Measurements from ENCODE around the gene SLMAP. TPM values are rescaled to one million over a fixed set of nuclear protein-coding genes. Genes with fewer than 3 reads are reported as not detected.

SLMAP gene
- total RNA-seq, 4 donors from 2014 or later, result 104 to 369 (median 186) TPM

- H3K36me3 ChIP-seq, result no peaks in the 10 kb centered on the region
- no peak for DNase-seq
- no peaks in the 10 kb centered on the region for H3K4me1 ChIP-seq
- no peak for TF ChIP-seq CTCF (IDR thresholded peaks at IDR 0.05)
- TF ChIP-seq POLR2A (IDR thresholded peaks at IDR 0.05), result no peak
- intact Hi-C loops (cut with DNase I; ENCODE audit: low total_unique reads), result no loop called here
- H3K27me3 ChIP-seq, result no peaks in the 10 kb centered on the region
- H3K4me3 ChIP-seq, result no peak overlapping the region
- H3K27ac ChIP-seq, result peak overlapping the region; percentile 64 to 73
- no peaks in the 10 kb centered on the region for H3K9me3 ChIP-seq
Observed at GRCh38 chr3:57737840-57738239, 18.3 kb upstream of the SLMAP start.

DNA sequence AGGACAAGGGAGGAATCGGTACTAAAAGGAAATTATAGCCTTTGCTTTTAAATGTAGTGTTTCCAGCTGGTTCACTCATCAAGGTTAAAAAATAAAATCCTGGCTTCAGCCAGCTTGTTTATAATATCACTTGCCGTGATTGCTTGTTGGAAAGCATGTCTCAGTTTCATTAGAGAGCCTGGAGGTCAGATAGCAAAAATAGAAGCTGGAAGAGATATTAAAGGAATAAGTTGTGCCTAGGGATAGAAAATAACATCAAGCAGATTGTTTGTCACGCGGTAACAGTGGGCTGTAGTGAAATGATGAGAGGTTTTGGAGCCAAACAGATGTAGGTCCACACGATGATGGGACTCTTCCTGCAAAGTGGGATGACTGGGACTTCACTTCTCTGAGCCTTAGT lies 17.7 kb upstream of the SLMAP start:
- no peak for DNase-seq
- intact Hi-C loops (cut with DNase I; ENCODE audit: low total_unique reads), result no loop called here
- no peaks in the 10 kb centered on the region for H3K36me3 ChIP-seq
- H3K27ac ChIP-seq, result peak overlapping the region; percentile 64 to 73
- H3K4me1 ChIP-seq, result no peaks in the 10 kb centered on the region
- no peaks in the 10 kb centered on the region for H3K9me3 ChIP-seq
- H3K4me3 ChIP-seq, result no peak overlapping the region
- no peaks in the 10 kb centered on the region for H3K27me3 ChIP-seq
- no peak for TF ChIP-seq CTCF (IDR thresholded peaks at IDR 0.05)
- no peak for TF ChIP-seq POLR2A (IDR thresholded peaks at IDR 0.05)

DNA sequence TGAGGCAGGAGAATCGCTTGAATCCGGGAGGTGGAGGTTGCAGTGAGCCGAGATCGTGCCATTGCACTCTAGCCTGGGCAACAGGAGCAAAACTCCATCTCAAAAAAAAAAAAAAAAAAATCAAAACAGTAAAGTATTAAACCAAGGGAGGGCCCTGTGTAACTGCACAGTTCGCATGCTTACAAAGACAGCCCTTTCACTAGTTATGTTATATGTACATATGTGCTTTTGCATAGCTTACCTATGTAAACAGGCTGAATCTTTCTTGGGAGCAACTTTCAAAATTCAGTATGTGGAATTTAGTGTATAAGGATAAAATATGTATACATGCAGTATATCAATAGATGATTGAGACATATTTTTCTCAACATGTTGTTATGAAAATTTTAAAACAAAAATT lies 16.1 kb upstream of the SLMAP start:
- Histone ChIP-seq H3K4me3 (no peak overlapping the region), H3K27ac (no peak overlapping the region), H3K27me3 (no peaks in the 10 kb centered on the region), H3K9me3 (no peaks in the 10 kb centered on the region), H3K36me3 (no peaks in the 10 kb centered on the region), H3K4me1 (no peaks in the 10 kb centered on the region)
- TF ChIP-seq POLR2A (IDR thresholded peaks at IDR 0.05), result no peak
- TF ChIP-seq CTCF (IDR thresholded peaks at IDR 0.05), result no peak
- intact Hi-C loops (cut with DNase I; ENCODE audit: low total_unique reads), result no loop called here
- DNase-seq, result no peak

- Histone ChIP-seq H3K27ac (no peak overlapping the region), H3K4me1 (no peaks in the 10 kb centered on the region), H3K9me3 (no peaks in the 10 kb centered on the region), H3K27me3 (no peaks in the 10 kb centered on the region), H3K4me3 (no peak overlapping the region), H3K36me3 (no peaks in the 10 kb centered on the region)
- TF ChIP-seq POLR2A (IDR thresholded peaks at IDR 0.05) (no peak), CTCF (IDR thresholded peaks at IDR 0.05) (no peak)
- intact Hi-C loops (cut with DNase I; ENCODE audit: low total_unique reads), result no loop called here
- no peak for DNase-seq
Observed at GRCh38 chr3:57743496-57743895, 12.6 kb upstream of the SLMAP start.

DNA sequence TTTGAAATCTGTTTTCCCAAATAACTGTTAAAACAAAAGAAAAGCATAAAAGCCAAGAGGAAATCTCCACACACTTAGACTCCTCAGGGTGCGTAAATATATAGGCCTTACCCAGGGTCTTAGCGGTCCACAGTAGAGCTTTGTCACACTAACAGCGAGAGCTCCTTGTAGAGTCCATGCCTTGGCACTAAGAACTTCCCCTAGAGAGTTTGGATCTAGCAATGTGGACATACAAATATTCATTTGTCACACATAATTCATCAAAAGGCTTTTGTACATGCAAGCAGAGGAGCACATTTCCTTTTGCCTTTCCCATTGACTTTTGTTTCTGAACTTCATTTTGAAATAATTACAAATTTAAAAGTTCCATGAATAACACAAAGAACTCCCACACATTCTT lies 11.0 kb upstream of the SLMAP start:
- Histone ChIP-seq H3K27ac (no peak overlapping the region), H3K4me1 (no peaks in the 10 kb centered on the region), H3K9me3 (no peaks in the 10 kb centered on the region), H3K36me3 (no peaks in the 10 kb centered on the region), H3K27me3 (no peaks in the 10 kb centered on the region), H3K4me3 (no peak overlapping the region)
- intact Hi-C loops (cut with DNase I; ENCODE audit: low total_unique reads), result no loop called here
- no peak for TF ChIP-seq POLR2A (IDR thresholded peaks at IDR 0.05)
- DNase-seq, result no peak

Measured in uterus (tissue), 4 donors.